Stimulated activated CD4-positive, alpha-beta T cell treated with anti-CD3 and anti-CD28 coated beads, Interleukin-15, amount 100 ng/mL, for 24 hours (primary cell): ENCODE data around the gene KASH5.

Experiments
- DNase-seq: peaks from one replicate; pipeline ENCODE4 v3.0.0-alpha.2; 2020

Gene KASH5

DNA sequence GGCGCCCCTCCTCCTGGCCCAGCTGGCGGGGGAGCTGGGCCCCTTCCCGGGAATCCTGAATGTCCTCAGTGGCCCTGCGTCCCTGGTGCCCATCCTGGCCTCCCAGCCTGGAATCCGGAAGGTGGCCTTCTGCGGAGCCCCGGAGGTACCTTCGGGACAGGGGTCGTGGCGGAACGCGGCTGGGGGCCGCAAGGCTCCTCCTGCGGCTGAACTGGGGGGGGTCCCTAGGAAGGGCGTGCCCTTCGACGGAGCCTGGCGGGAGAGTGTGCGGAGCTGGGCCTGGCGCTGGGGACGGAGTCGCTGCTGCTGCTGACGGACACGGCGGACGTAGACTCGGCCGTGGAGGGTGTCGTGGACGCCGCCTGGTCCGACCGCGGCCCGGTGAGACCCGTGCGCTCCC, 73.6 kb downstream of the KASH5 start:
- no peak for DNase-seq

DNA sequence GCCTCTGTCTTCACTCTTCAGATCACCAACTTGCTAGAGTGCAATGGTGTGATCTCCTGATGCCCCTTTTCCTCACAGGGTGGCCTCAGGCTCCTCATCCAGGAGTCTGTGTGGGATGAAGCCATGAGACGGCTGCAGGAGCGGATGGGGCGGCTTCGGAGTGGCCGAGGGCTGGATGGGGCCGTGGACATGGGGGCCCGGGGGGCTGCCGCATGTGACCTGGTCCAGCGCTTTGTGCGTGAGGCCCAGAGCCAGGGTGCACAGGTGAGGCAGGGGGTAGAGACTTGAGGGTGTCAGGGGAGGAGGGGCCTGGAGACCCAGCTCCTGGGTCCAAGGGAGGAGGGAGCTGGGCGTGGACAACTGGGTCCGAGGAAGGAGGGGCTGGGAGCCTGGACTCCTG, 74.4 kb downstream of the KASH5 start:
- no peak for DNase-seq

DNA sequence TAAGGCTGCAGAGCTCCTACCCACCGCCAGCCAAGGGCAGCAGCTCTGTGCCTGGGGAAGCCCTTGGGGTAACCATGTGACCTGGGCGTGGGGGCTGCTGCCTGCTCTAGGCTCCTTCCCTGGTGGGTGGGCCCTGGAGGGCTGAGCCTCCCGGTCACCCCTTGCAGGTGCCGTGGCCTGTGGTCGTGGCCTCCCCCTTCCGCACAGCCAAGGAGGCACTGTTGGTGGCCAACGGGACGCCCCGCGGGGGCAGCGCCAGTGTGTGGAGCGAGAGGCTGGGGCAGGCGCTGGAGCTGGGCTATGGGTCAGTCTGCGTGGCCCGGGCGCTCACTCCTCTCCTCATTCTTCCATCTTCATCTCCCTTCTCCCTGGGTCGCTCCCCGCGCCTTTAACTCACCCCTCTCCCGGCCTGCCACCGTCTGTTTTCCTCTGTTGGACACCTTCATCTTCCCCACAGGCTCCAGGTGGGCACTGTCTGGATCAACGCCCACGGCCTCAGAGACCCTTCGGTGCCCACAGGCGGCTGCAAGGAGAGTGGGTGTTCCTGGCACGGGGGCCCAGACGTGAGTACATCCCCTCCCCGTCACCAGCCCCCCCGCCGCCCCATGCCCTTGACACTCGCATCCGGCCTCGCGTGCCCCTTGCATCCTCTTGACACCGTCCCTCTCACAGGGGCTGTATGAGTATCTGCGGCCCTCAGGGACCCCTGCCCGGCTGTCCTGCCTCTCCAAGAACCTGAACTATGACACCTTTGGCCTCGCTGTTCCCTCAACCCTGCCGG, 76.1 kb downstream of the KASH5 start:
- no peak for DNase-seq

DNA sequence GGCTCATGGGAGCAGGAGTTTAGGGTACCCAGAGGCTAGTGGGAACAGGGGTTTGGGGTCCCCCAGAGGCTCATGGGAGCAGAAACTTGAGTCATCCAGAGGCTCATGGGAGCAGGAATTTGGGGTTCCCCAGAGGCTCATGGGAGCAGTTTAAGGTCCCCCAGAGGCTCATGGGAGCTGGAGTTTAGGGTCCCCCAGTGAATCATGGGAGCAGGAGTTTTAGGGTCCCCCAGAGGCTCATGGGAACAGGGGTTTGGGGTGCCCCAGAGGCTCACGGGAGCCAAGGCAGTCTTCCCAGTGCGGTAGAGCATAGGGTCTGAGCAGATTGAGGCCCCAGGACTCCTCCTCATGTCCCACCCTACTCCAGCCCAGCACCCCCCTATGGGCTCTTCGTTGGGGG, 77.3 kb downstream of the KASH5 start:
- DNase-seq, result no peak
